NB4 (cell line): ENCODE data around the gene FAM120A.

Experiments
- DNase-seq: peaks from one replicate; pipeline ENCODE4 v3.0.0; 2010; ENCODE audit warnings: low read depth
- H3K4me3 ChIP-seq: one replicate; pipeline ENCODE4 v1.5.1; 2011; ENCODE audit warnings: mild to moderate bottlenecking, low read depth, low read length, moderate library complexity
- CTCF ChIP-seq: IDR thresholded peaks from one replicate; pipeline ENCODE4 v1.5.1; 2012; ENCODE audit warnings: low read depth, low read length
- MAX ChIP-seq: IDR thresholded peaks from 2 replicates; pipeline ENCODE4 v1.6.1; 2011; ENCODE audit warnings: low read depth, low read length
- MYC ChIP-seq: IDR thresholded peaks from 2 replicates; pipeline ENCODE4 v1.6.1; 2011; ENCODE audit warnings: low read depth, low read length
- POLR2A ChIP-seq: IDR thresholded peaks from 2 replicates; pipeline ENCODE4 v1.6.1; 2011; ENCODE audit warnings: mild to moderate bottlenecking; ENCODE audit not compliant: insufficient read length; ENCODE audit errors: extremely low read depth

The FAM120A gene

DNA sequence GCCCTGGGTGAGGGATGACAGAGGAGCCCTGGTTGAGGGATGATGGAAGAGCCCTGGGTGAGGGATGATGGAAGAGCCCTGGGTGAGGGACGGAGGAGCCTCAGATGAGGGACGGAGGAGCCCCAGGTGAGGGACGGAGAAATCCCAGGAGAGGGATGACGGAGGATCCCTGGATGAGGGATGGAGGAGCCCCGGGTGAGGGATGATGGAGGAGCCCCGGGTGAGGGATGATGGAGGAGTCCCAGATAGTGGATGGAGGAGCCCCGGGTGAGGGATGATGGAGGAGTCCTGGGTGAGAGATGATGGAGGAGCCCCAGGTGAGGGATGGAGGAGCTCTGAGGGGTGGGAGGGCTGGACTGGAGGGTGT lies 135.8 kb downstream of the FAM120A start:
- DNase-seq, result no peak

DNA sequence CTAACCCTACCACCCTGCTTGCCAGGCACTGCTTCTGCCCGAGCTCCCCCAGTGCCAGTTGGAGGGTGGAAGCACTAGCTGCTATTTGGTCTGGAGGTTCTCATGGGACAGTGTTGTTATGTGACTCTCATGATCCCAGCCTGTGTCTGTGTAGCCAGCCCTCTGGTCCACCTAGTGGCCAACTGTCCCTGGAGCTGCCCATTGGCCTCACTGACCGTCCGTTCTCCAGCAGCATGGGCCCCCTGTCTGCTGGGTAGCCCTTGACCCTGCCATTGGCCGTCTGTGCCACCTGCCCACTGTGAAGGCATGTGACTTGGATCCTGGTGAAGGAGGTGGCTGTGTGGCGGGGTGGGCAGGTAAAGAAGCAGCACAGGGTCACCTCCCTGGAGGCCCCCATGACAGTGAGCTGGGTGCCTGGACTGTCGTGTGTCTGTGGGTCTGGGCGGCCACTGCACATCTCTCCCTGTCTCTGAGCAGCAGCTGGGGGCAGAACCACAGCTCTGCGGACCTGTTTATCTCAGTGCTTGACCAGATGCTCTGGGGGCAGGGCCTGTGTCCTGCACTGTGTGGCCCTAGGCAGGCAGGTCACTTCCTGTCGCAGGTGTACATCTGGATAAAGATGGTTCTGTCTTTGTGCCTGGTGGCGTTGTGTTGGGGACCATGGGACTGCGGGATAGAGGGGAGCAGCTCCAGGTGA lies 136.3 kb downstream of the FAM120A start:
- no peak overlapping the region for H3K4me3 ChIP-seq
- DNase-seq, result no peak
- peak; percentile 2 for TF ChIP-seq CTCF
- TF ChIP-seq POLR2A, result no peak
- no peak for TF ChIP-seq MYC
- TF ChIP-seq MAX, result no peak

More for the DNA sequence above, 135.8 kb downstream of the FAM120A start:
- no peak overlapping the region for H3K4me3 ChIP-seq
- no peak for TF ChIP-seq MAX
- TF ChIP-seq MYC, result no peak
- no peak for TF ChIP-seq POLR2A

- no peak overlapping the region for H3K4me3 ChIP-seq
- DNase-seq, result no peak
- TF ChIP-seq MYC (no peak), CTCF (no peak), MAX (no peak), POLR2A (no peak)
These were observed 137.4 kb downstream of the FAM120A start for GRCh38 chr9:93588641-93589609.

GRCh38 chr9:93589688-93590087 lies 138.2 kb downstream of the FAM120A start:
- DNase-seq, result no peak
- no peak for TF ChIP-seq POLR2A
- no peak for TF ChIP-seq CTCF
- no peak for TF ChIP-seq MAX
- no peak for TF ChIP-seq MYC
- H3K4me3 ChIP-seq, result no peak overlapping the region

GRCh38 chr9:93590609-93591234 lies 139.2 kb downstream of the FAM120A start:
- no peak for DNase-seq
- no peak for TF ChIP-seq MYC
- no peak for TF ChIP-seq POLR2A
- TF ChIP-seq MAX, result no peak
- TF ChIP-seq CTCF, result no peak

More at GRCh38 chr9:93590609-93591234, 139.2 kb downstream of the FAM120A start:
- H3K4me3 ChIP-seq, result no peak overlapping the region
